ENCODE measurements around the gene RNF44. TPM values are rescaled to one million over a fixed set of nuclear protein-coding genes. Genes with fewer than 3 reads are reported as not detected.

RNF44 gene
- total RNA-seq, 2 donors from 2014 or later = 10.7 to 12.4 TPM

DNA sequence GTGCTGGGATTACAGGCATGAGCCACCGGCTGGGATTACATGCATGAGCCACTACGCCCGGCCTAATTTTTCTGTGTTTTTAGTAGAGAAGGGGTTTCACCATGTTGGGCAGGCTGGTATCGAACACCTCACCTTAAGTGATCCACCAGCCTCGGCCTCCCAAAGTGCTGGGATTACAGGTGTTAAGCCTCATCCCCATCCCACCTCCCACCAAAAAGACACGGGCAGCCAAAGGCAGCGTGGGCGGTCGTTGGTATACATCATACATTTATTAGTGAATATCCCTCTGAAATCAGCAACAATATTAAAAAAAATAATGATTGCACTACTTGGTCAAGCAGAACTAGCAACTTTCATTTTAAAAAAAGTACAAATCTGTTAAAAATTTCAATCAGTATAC lies 10.7 kb downstream of the RNF44 start:
- Histone ChIP-seq H3K27me3 (no peaks in the 10 kb centered on the region), H3K9me3 (no peaks in the 10 kb centered on the region), H3K36me3 (peaks cover 46% of the 10 kb centered on the region), H3K4me1 (peaks cover 0 to 19% of the 10 kb centered on the region in 2 donors), H3K27ac (no peak overlapping the region), H3K4me3 (no peak overlapping the region)
- DNase-seq (ENCODE audit: low spot score) = no peak
- TF ChIP-seq, protein P1, sequence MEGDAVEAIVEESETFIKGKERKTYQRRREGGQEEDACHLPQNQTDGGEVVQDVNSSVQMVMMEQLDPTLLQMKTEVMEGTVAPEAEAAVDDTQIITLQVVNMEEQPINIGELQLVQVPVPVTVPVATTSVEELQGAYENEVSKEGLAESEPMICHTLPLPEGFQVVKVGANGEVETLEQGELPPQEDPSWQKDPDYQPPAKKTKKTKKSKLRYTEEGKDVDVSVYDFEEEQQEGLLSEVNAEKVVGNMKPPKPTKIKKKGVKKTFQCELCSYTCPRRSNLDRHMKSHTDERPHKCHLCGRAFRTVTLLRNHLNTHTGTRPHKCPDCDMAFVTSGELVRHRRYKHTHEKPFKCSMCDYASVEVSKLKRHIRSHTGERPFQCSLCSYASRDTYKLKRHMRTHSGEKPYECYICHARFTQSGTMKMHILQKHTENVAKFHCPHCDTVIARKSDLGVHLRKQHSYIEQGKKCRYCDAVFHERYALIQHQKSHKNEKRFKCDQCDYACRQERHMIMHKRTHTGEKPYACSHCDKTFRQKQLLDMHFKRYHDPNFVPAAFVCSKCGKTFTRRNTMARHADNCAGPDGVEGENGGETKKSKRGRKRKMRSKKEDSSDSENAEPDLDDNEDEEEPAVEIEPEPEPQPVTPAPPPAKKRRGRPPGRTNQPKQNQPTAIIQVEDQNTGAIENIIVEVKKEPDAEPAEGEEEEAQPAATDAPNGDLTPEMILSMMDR (IDR thresholded peaks at IDR 0.05) = no peak

GRCh38 chr5:176525677-176526076 lies 11.5 kb downstream of the RNF44 start:
- TF ChIP-seq, protein P1 (IDR thresholded peaks at IDR 0.05) = no peak

GRCh38 chr5:176524987-176525386 lies 12.2 kb downstream of the RNF44 start:
- TF ChIP-seq, protein P1 (IDR thresholded peaks at IDR 0.05) = no peak
- Histone ChIP-seq H3K4me1 (peaks cover 0 to 8% of the 10 kb centered on the region in 2 donors), H3K4me3 (no peak overlapping the region), H3K27me3 (no peaks in the 10 kb centered on the region), H3K27ac (no peak overlapping the region), H3K36me3 (peaks cover 31% of the 10 kb centered on the region), H3K9me3 (no peaks in the 10 kb centered on the region)
- DNase-seq (ENCODE audit: low spot score) = no peak

More at GRCh38 chr5:176525677-176526076, 11.5 kb downstream of the RNF44 start:
- peaks cover 0 to 11% of the 10 kb centered on the region in 2 donors for H3K4me1 ChIP-seq
- H3K9me3 ChIP-seq = no peaks in the 10 kb centered on the region
- H3K27me3 ChIP-seq = no peaks in the 10 kb centered on the region
- peaks cover 38% of the 10 kb centered on the region for H3K36me3 ChIP-seq
- H3K27ac ChIP-seq = no peak overlapping the region
- DNase-seq (ENCODE audit: low spot score) = no peak
- H3K4me3 ChIP-seq = no peak overlapping the region

- TF ChIP-seq, protein P1 (IDR thresholded peaks at IDR 0.05) = no peak
- Histone ChIP-seq H3K4me1 (peaks cover 0 to 8% of the 10 kb centered on the region in 2 donors), H3K9me3 (no peaks in the 10 kb centered on the region), H3K36me3 (peaks cover 22% of the 10 kb centered on the region), H3K27ac (no peak overlapping the region), H3K27me3 (no peaks in the 10 kb centered on the region), H3K4me3 (no peak overlapping the region)
- no peak for DNase-seq (ENCODE audit: low spot score)
These were observed 13.1 kb downstream of the RNF44 start for GRCh38 chr5:176524138-176524537.

- TF ChIP-seq, protein P1 (IDR thresholded peaks at IDR 0.05) = no peak
- Histone ChIP-seq H3K27ac (no peak overlapping the region), H3K36me3 (no peaks in the 10 kb centered on the region), H3K9me3 (no peaks in the 10 kb centered on the region), H3K4me3 (no peak overlapping the region), H3K4me1 (no peaks in the 10 kb centered on the region), H3K27me3 (no peaks in the 10 kb centered on the region)
- no peak for DNase-seq (ENCODE audit: low spot score)
These were observed 15.4 kb downstream of the RNF44 start for GRCh38 chr5:176521699-176522263.

- no peaks in the 10 kb centered on the region for H3K27me3 ChIP-seq
- no peaks in the 10 kb centered on the region for H3K4me1 ChIP-seq
- no peak for DNase-seq (ENCODE audit: low spot score)
- no peaks in the 10 kb centered on the region for H3K9me3 ChIP-seq
- TF ChIP-seq, protein P1 (IDR thresholded peaks at IDR 0.05) = no peak
- H3K27ac ChIP-seq = no peak overlapping the region
- no peak overlapping the region for H3K4me3 ChIP-seq
- H3K36me3 ChIP-seq = no peaks in the 10 kb centered on the region
These were observed 15.9 kb downstream of the RNF44 start for GRCh38 chr5:176521286-176521685.
